ENCODE measurements around the gene ZNF239.

Gene ZNF239

DNA sequence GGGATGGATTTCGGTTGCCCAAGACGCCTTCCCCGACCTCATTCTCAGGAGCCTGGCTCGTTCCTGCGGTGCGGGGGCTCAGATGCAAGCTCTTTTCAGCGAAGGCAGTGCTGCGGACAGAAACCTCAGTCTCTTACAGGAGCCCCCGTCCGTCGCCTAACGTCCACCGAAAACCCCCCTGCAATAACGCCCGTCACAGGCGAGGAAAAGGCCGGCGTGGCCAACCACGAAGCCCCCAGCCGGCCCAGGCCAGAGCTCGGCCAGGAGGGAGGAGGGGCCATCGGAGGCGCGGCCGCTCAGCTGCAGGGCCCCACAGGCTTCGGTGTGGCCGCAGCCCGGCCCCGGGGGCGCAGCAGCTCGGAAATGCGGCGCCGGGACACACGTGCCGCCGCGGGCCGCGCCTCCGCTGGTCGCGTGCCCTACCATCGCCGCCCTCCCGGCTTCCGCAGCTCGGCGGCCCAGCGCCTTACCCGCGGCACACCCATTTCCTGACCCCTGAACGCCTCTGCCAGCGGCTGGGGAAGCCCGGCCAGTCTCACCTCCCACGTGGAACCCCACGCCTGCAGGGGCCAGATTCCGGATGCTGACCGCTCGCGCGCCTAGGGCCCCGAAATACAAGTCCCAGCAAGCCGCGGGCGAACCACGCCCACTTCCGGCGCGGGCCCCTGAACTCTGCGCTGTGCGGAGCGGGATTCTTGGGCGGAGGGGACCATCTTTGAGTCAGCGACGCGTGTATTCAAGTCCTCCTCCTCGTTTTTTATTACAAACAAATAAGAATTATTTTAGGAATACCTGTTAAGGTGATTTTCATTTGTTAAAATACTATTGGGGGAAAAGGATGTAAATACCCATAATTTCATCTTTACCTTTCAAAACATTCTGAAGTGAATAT, at the start of gene ZNF239:
ZNF239 (minus strand) TSS at position 616 of the 892 bp plus-strand sequence. CDS start 16,537 bp downstream, outside the sequence.
- H3K9me3 ChIP-seq (ENCODE audit: insufficient read depth, low read length) = no peaks in the 10 kb centered on the region; the same call in 1 of the 2 replicates
- no peak for TF ChIP-seq SUZ12 (IDR thresholded peaks at IDR 0.05; ENCODE audit: extremely low read depth, insufficient read depth, insufficient read length)
- TF ChIP-seq ZNF274 (IDR thresholded peaks at IDR 0.05; ENCODE audit: low read depth, low read length) = no peak
- no peak for TF ChIP-seq YY1 (IDR thresholded peaks at IDR 0.05; ENCODE audit: insufficient read depth, insufficient read length)
- H3K27me3 ChIP-seq (ENCODE audit: insufficient read depth, insufficient read length) = no peaks in the 10 kb centered on the region
- DNase-seq (ENCODE audit: low read depth, low spot score) = peak; percentile 70
- H3K9ac ChIP-seq (ENCODE audit: insufficient read length, low read depth) = peak within 1 kb of the TSS; percentile 81
- H3K4me1 ChIP-seq (ENCODE audit: insufficient read depth, insufficient read length) = no peaks in the 10 kb centered on the region
- peaks cover 28% of the 10 kb centered on the region for H3K36me3 ChIP-seq (ENCODE audit: insufficient read depth, insufficient read length, low read length)
- H3K4me3 ChIP-seq (ENCODE audit: insufficient read length, low read depth) = peak within 1 kb of the TSS; percentile 56

- Histone ChIP-seq H3K4me1 (ENCODE audit: insufficient read depth, insufficient read length) (no peaks in the 10 kb centered on the region), H3K36me3 (ENCODE audit: insufficient read depth, insufficient read length, low read length) (no peaks in the 10 kb centered on the region), H3K9me3 (ENCODE audit: insufficient read depth, low read length) (no peaks in the 10 kb centered on the region; the same call in 1 of the 2 replicates), H3K4me3 (ENCODE audit: insufficient read length, low read depth) (no peak overlapping the region), H3K9ac (ENCODE audit: insufficient read length, low read depth) (no peak overlapping the region), H3K27me3 (ENCODE audit: insufficient read depth, insufficient read length) (no peaks in the 10 kb centered on the region)
- no peak for DNase-seq (ENCODE audit: low read depth, low spot score)
- TF ChIP-seq SUZ12 (IDR thresholded peaks at IDR 0.05; ENCODE audit: extremely low read depth, insufficient read depth, insufficient read length) = no peak
- TF ChIP-seq ZNF274 (IDR thresholded peaks at IDR 0.05; ENCODE audit: low read depth, low read length) = no peak
- no peak for TF ChIP-seq YY1 (IDR thresholded peaks at IDR 0.05; ENCODE audit: insufficient read depth, insufficient read length)
Observed at GRCh38 chr10:43623351-43623750, 48.9 kb upstream of the ZNF239 start.

- Histone ChIP-seq H3K9me3 (ENCODE audit: insufficient read depth, low read length) (peaks cover 11% of the 10 kb centered on the region), H3K9ac (ENCODE audit: insufficient read length, low read depth) (no peak overlapping the region)
Observed at GRCh38 chr10:43622038-43622437, 47.6 kb upstream of the ZNF239 start.

DNA sequence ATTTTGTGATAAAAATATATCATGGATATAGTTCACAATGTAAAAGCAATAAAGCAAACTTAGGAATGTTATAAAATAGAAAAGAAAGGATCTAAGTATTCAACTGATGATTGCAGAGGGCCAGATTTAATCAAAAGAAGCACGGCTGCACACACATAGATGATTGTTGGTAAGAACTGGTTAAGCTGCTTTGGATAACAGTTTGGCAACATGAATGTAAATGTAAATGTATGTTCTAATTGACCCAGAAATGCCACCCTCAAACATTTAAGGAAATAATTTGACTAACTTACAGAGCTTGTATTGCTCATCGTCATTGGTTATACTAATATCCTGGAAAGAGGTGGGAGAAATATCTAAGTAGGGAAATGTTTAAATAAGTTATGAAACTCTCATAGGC, 45.0 kb upstream of the ZNF239 start:
- Histone ChIP-seq H3K9me3 (ENCODE audit: insufficient read depth, low read length) (peaks cover 37% of the 10 kb centered on the region), H3K27me3 (ENCODE audit: insufficient read depth, insufficient read length) (no peaks in the 10 kb centered on the region), H3K4me1 (ENCODE audit: insufficient read depth, insufficient read length) (no peaks in the 10 kb centered on the region), H3K9ac (ENCODE audit: insufficient read length, low read depth) (no peak overlapping the region), H3K4me3 (ENCODE audit: insufficient read length, low read depth) (no peak overlapping the region), H3K36me3 (ENCODE audit: insufficient read depth, insufficient read length, low read length) (peaks cover 19% of the 10 kb centered on the region)
- DNase-seq (ENCODE audit: low read depth, low spot score) = no peak
- TF ChIP-seq YY1 (IDR thresholded peaks at IDR 0.05; ENCODE audit: insufficient read depth, insufficient read length) = no peak
- TF ChIP-seq ZNF274 (IDR thresholded peaks at IDR 0.05; ENCODE audit: low read depth, low read length) = no peak
- no peak for TF ChIP-seq SUZ12 (IDR thresholded peaks at IDR 0.05; ENCODE audit: extremely low read depth, insufficient read depth, insufficient read length)

More at GRCh38 chr10:43622038-43622437, 47.6 kb upstream of the ZNF239 start:
- no peak for TF ChIP-seq ZNF274 (IDR thresholded peaks at IDR 0.05; ENCODE audit: low read depth, low read length)
- no peak for TF ChIP-seq SUZ12 (IDR thresholded peaks at IDR 0.05; ENCODE audit: extremely low read depth, insufficient read depth, insufficient read length)
- TF ChIP-seq YY1 (IDR thresholded peaks at IDR 0.05; ENCODE audit: insufficient read depth, insufficient read length) = no peak
- Histone ChIP-seq H3K36me3 (ENCODE audit: insufficient read depth, insufficient read length, low read length) (peaks cover 5% of the 10 kb centered on the region), H3K27me3 (ENCODE audit: insufficient read depth, insufficient read length) (no peaks in the 10 kb centered on the region), H3K4me3 (ENCODE audit: insufficient read length, low read depth) (no peak overlapping the region), H3K4me1 (ENCODE audit: insufficient read depth, insufficient read length) (no peaks in the 10 kb centered on the region)
- no peak for DNase-seq (ENCODE audit: low read depth, low spot score)

DNA sequence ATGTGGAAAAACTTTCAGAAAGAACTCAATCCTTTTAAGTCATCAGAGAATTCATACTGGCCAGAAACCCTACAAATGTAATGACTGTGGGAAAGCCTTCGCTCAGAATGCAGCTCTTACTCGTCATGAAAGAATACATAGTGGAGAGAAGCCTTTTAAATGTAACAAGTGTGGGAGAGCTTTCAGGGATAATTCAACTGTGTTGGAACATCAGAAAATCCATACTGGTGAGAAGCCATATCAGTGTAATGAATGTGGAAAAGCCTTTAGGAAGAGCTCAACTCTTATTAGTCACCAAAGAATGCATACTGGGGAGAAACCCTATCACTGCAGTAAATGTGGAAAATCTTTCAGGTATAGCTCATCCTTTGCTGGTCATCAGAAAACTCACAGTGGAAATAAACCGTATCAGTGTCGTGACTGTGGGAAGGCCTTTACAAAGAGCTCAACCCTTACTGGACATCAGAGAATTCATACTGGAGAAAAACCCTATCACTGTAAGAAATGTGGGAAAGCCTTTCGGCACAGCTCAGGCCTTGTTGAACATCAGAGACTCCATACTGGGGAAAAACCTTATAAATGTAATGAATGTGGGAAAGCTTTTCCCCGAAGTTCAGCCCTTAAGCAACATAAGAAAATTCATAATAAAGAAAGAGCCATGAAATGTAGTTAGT, 42.4 kb upstream of the ZNF239 start:
- no peak for DNase-seq (ENCODE audit: low read depth, low spot score)
- H3K36me3 ChIP-seq (ENCODE audit: insufficient read depth, insufficient read length, low read length) = peaks cover 20% of the 10 kb centered on the region
- TF ChIP-seq ZNF274 (IDR thresholded peaks at IDR 0.05; ENCODE audit: low read depth, low read length) (peak; percentile 78), YY1 (IDR thresholded peaks at IDR 0.05; ENCODE audit: insufficient read depth, insufficient read length) (no peak)
- H3K9me3 ChIP-seq (ENCODE audit: insufficient read depth, low read length) = peaks cover 49% of the 10 kb centered on the region
- no peaks in the 10 kb centered on the region for H3K27me3 ChIP-seq (ENCODE audit: insufficient read depth, insufficient read length)
- H3K4me1 ChIP-seq (ENCODE audit: insufficient read depth, insufficient read length) = no peaks in the 10 kb centered on the region
- H3K9ac ChIP-seq (ENCODE audit: insufficient read length, low read depth) = no peak overlapping the region
- H3K4me3 ChIP-seq (ENCODE audit: insufficient read length, low read depth) = no peak overlapping the region

DNA sequence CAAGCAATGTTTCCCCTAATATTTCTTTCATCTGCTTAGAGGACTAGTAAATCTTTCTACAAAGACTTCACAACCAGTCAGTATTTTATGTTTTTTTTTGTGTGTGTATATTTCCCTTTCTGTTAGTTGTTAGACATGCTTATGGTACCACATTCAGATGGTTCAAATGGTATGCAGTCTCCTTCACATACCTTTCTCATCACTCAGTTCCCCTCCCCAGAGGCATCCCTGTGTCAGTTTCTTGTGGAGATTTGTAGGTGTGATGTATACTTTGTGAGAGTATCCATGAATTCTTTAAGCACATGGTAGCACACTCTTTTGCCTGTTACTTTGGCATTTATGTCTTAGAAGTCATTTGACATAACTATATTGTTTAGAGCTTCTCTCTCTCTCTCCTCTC, 36.2 kb upstream of the ZNF239 start:
- no peak overlapping the region for H3K4me3 ChIP-seq (ENCODE audit: insufficient read length, low read depth)
- H3K9me3 ChIP-seq (ENCODE audit: insufficient read depth, low read length) = peaks cover 34% of the 10 kb centered on the region
- H3K27me3 ChIP-seq (ENCODE audit: insufficient read depth, insufficient read length) = no peaks in the 10 kb centered on the region
- no peak for TF ChIP-seq ZNF274 (IDR thresholded peaks at IDR 0.05; ENCODE audit: low read depth, low read length)
- H3K4me1 ChIP-seq (ENCODE audit: insufficient read depth, insufficient read length) = no peaks in the 10 kb centered on the region
- DNase-seq (ENCODE audit: low read depth, low spot score) = no peak
- no peak overlapping the region for H3K9ac ChIP-seq (ENCODE audit: insufficient read length, low read depth)
- H3K36me3 ChIP-seq (ENCODE audit: insufficient read depth, insufficient read length, low read length) = peaks cover 38% of the 10 kb centered on the region

DNA sequence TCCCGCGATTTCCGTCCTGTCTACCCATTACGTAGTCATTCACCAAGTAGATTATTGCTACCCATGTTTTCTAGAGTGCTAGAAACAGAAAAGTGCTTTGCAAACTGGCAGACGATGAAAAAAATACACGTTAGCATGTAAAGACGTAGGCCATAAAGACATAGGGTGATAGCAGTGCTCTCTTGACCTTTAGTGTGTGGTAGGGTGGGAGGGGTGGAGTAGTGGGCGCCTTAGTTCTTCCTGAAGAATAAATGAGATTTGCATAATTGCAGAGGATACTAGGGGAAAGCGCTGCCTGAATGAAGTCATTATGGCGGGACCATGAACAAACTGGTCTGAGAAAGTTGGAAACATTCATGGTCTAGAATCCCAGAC, 32.8 kb upstream of the ZNF239 start:
- TF ChIP-seq ZNF274 (IDR thresholded peaks at IDR 0.05; ENCODE audit: low read depth, low read length) (no peak), YY1 (IDR thresholded peaks at IDR 0.05; ENCODE audit: insufficient read depth, insufficient read length) (no peak), SUZ12 (IDR thresholded peaks at IDR 0.05; ENCODE audit: extremely low read depth, insufficient read depth, insufficient read length) (no peak)
- Histone ChIP-seq H3K9ac (ENCODE audit: insufficient read length, low read depth) (peak overlapping the region; percentile 86), H3K4me1 (ENCODE audit: insufficient read depth, insufficient read length) (no peaks in the 10 kb centered on the region), H3K4me3 (ENCODE audit: insufficient read length, low read depth) (peak overlapping the region; percentile 75), H3K9me3 (ENCODE audit: insufficient read depth, low read length) (peaks cover 9% of the 10 kb centered on the region), H3K36me3 (ENCODE audit: insufficient read depth, insufficient read length, low read length) (peaks cover 32% of the 10 kb centered on the region), H3K27me3 (ENCODE audit: insufficient read depth, insufficient read length) (no peaks in the 10 kb centered on the region)
- DNase-seq (ENCODE audit: low read depth, low spot score) = no peak

Measured in NT2/D1 (cell line).